Mesodermal cell (in vitro differentiated cells): ENCODE measurements around the gene HOXD3.
A peak's percentile ranks its signal among the peaks of the same experiment; 100 is the strongest.

Experiments used
- H3K27ac ChIP-seq: 2 replicates; pipeline ENCODE4 v1.7.0; 2013; ENCODE audit warnings: mild to moderate bottlenecking, low read depth, low read length, moderate library complexity; ENCODE audit not compliant: severe bottlenecking
- H3K36me3 ChIP-seq: 2 replicates; pipeline ENCODE4 v1.7.1; 2013; ENCODE audit warnings: mild to moderate bottlenecking, low read length, moderate library complexity; ENCODE audit not compliant: control insufficient read depth, insufficient read depth
- H3K4me1 ChIP-seq: one replicate; pipeline ENCODE4 v1.7.1; 2013; ENCODE audit warnings: mild to moderate bottlenecking, low read length; ENCODE audit not compliant: insufficient read depth, control insufficient read depth, poor library complexity, severe bottlenecking
- H3K4me3 ChIP-seq: 2 replicates; pipeline ENCODE4 v1.7.0; 2013; ENCODE audit warnings: low read length, control low read depth, mild to moderate bottlenecking; ENCODE audit not compliant: insufficient read depth, poor library complexity, severe bottlenecking; ENCODE audit errors: extremely low read depth
- H3K9me3 ChIP-seq: 2 replicates; pipeline ENCODE4 v1.7.1; 2013; ENCODE audit warnings: mild to moderate bottlenecking, low read length, moderate library complexity; ENCODE audit not compliant: control insufficient read depth
- WGBS, 2 experiments: methylation state at CpG; one replicate each; pipeline ENCODE4 v1.1.5; 2013; ENCODE audit warnings: missing lambda C conversion rate in 2 of 2; ENCODE audit not compliant: insufficient coverage in 2 of 2; 5-methylcytosine and 5-hydroxymethylcytosine counted together

Gene HOXD3

GRCh38 chr2:176171351-176172006, 14.4 kb downstream of the HOXD3 start:
- no peak overlapping the region for H3K4me3 ChIP-seq
- no peak overlapping the region for H3K27ac ChIP-seq
- 3 to 4% methylated on average over 41 to 47 of the region's 51 CpGs for WGBS, 2 experiments
- no peaks in the 10 kb centered on the region for H3K36me3 ChIP-seq
- no peaks in the 10 kb centered on the region for H3K9me3 ChIP-seq
- no peaks in the 10 kb centered on the region for H3K4me1 ChIP-seq

GRCh38 chr2:176172007-176172894, 15.1 kb downstream of the HOXD3 start:
- H3K4me3 ChIP-seq = no peak overlapping the region
- 2 to 4% methylated on average over 37 to 45 of the region's 60 CpGs for WGBS, 2 experiments
- no peaks in the 10 kb centered on the region for H3K36me3 ChIP-seq
- H3K27ac ChIP-seq = no peak overlapping the region
- H3K9me3 ChIP-seq = no peaks in the 10 kb centered on the region
- H3K4me1 ChIP-seq = no peaks in the 10 kb centered on the region

DNA sequence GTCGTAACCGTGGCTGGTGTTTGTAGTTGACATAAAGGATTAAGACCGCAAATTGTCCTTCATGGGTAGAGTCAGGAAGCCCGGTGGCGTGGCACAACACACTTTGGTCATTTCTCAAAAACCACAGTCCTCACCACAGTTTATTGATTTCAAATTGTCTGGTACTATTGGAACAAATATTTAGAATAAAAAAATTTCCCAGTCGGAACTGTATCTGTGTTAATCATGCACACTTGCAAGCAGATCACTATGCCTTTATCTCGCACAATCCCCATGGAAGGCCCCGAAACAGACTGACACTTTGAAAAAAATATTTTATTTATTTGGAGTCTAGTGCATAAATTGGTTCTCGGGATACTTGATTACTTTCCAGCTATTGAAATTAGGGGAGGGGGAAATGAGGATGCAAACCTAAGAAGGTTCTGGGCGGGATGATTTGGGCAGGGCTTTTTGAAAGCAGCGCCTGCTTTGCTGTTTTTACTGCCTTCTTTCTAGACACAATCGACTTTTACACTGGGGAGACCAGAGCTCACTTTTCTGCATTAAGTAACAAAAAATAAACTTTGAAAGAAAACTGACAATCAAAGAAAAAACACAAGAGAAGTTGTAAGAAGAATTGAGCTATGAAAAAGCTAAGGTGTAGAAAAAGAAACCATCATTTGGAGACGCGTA, 15.9 kb downstream of the HOXD3 start:
- Histone ChIP-seq H3K4me3 (no peak overlapping the region), H3K4me1 (no peaks in the 10 kb centered on the region), H3K27ac (no peak overlapping the region), H3K9me3 (no peaks in the 10 kb centered on the region), H3K36me3 (no peaks in the 10 kb centered on the region)
- 0 to 18% methylated on average over 2 to 4 of the region's 14 CpGs for WGBS, 2 experiments

DNA sequence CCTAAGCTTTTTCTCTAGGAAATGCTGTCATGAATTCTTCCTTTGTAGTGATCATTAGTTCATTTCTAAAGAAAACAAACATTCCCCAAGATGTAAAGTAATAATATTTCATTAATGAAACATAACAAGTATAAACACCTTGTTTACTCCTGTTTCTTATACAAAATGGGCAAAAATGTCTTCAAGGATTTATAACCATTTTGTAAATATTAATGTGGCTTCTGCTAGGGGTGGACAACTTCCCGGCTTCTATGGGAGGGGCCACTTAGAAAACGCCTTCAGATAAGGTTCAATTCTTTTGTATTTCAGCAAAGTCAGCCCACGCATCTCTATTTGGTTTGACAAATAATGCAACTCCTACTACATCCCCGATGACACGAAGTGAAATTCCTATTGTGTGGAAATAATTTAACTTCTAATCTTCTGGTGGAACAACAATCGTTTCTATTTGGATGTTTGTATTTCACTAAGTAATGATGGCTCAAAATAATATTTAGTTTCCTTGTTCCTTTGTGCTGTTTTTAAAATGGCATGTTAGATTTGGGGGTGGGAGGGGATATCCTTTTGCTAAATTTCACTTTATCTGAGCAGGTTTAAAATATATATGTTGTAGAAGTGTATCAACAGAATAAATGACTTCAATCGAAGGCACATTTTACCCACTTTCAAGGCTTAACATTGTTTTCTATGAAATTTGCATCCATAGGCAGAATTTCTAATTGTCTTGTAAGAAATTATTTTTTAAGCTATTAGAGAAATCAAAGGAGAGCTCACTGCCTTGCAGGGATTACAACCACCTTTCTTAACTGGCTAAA, 16.7 kb downstream of the HOXD3 start:
- Histone ChIP-seq H3K4me3 (no peak overlapping the region), H3K36me3 (no peaks in the 10 kb centered on the region), H3K4me1 (no peaks in the 10 kb centered on the region), H3K27ac (no peak overlapping the region), H3K9me3 (no peaks in the 10 kb centered on the region)
- WGBS, 2 experiments = no CpG with 5 or more reads among the region's 7 CpGs

- no peaks in the 10 kb centered on the region for H3K36me3 ChIP-seq
- no peak overlapping the region for H3K27ac ChIP-seq
- H3K9me3 ChIP-seq = no peaks in the 10 kb centered on the region
- H3K4me1 ChIP-seq = no peaks in the 10 kb centered on the region
- no peak overlapping the region for H3K4me3 ChIP-seq
- WGBS, 2 experiments = 0 to 3% methylated on average over 6 to 8 of the region's 14 CpGs
Observed at GRCh38 chr2:176174382-176174823, 17.3 kb downstream of the HOXD3 start.

- no peak overlapping the region for H3K4me3 ChIP-seq
- no peaks in the 10 kb centered on the region for H3K9me3 ChIP-seq
- 3 to 5% methylated on average over 27 to 31 of the region's 47 CpGs for WGBS, 2 experiments
- H3K36me3 ChIP-seq = no peaks in the 10 kb centered on the region
- H3K4me1 ChIP-seq = no peaks in the 10 kb centered on the region
- no peak overlapping the region for H3K27ac ChIP-seq
Observed at GRCh38 chr2:176174824-176175708, 18.0 kb downstream of the HOXD3 start.

DNA sequence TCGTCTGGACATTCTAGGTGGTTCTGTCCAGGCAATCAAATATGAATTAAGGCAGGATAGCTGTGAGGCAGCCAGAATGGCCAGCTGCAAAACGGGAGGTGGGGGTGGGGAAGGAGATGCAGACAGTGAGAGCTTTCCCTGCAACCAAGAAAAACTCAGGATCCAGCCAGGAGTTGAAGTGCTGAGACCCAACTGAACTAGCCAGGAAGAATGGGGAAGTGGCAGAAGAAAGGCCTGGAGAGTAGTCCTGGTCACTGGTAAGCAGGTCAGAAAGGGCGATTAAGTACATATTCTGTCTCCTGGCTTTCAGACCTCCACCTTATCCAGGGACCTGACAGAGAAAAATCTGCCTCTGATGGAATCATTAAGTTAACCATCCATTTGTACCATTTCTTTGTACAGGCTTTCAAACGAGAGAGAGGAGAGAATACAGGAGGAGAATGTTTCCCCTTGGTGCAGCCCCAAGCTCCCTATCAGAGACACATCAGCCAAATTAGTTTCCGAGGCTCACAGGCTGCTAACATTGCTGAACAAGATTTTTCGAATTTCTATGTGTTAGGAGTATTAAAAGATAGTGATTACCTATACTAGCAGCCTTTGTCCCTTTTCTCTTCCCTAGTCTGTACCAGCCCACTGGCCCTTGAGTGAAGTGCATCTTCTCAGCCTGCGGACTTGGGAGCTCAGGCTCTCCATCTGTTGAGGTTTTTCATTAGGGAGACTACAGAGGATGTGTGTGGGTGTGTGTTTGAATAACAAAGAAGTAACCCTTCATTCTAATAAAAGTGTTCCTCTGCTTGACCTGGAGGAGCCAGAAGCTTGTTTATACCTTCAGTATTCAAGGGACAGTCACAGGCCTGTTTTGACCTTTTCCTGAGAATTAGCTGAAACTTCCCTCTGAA, 18.9 kb downstream of the HOXD3 start:
- Histone ChIP-seq H3K36me3 (no peaks in the 10 kb centered on the region), H3K27ac (no peak overlapping the region), H3K9me3 (no peaks in the 10 kb centered on the region), H3K4me3 (no peak overlapping the region), H3K4me1 (no peaks in the 10 kb centered on the region)
- 20 to 27% methylated on average over 3 to 4 of the region's 7 CpGs for WGBS, 2 experiments

DNA sequence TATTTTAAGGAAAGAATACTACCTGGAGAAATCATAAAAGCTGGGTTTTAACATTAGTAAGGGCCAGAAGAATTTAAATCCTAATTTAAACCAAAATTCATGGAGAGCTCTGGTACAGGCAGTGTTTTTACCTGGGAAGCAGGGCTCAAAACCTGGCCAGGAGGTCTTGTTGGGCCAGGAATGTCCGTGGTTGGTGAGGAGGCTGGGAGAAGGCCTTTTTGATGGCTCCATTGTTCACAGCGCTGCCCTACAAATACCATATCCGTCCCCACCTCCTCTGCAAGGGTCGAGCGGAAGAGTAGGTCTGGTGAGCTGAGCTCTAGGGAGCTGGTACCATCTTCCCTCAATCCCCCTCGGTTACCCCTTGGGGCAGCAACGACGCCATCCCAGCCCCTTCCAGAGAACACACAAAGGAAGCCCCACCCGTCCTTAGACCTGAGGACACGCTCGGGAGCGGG, 20.5 kb downstream of the HOXD3 start:
- no peak overlapping the region for H3K27ac ChIP-seq
- H3K4me1 ChIP-seq = no peaks in the 10 kb centered on the region
- 4% methylated on average over 9 of the region's 12 CpGs; no CpG with 5 or more reads in 1 of the 2 experiments for WGBS, 2 experiments
- no peaks in the 10 kb centered on the region for H3K9me3 ChIP-seq
- H3K4me3 ChIP-seq = peak overlapping the region; percentile 31
- no peaks in the 10 kb centered on the region for H3K36me3 ChIP-seq
